Dendritic cell treated with granulocyte-macrophage colony-stimulating factor and Interleukin-4, amounts not matched to agents 40 ng/mL and 50 ng/mL, for 4 days (primary cell): ENCODE data around the gene NR4A2.
A peak's percentile ranks its signal among the peaks of the same experiment; 100 is the strongest.

Experiments
- H3K27ac Mint-ChIP-seq: one replicate; pipeline ENCODE4 v1.8.0; 2022; ENCODE audit warnings: mild to moderate bottlenecking, mixed read lengths
- H3K27me3 Mint-ChIP-seq: one replicate; pipeline ENCODE4 v1.8.0; 2022; ENCODE audit warnings: mild to moderate bottlenecking, mixed read lengths
- H3K36me3 Mint-ChIP-seq: one replicate; pipeline ENCODE4 v1.8.0; 2022; ENCODE audit warnings: low read depth, mixed read lengths
- H3K4me1 Mint-ChIP-seq: one replicate; pipeline ENCODE4 v1.8.0; 2022; ENCODE audit warnings: low read depth, mixed read lengths
- H3K4me3 Mint-ChIP-seq: one replicate; pipeline ENCODE4 v1.8.0; 2022; ENCODE audit warnings: mild to moderate bottlenecking, moderate library complexity, mixed read lengths
- H3K9me3 Mint-ChIP-seq: one replicate; pipeline ENCODE4 v1.8.0; 2022; ENCODE audit warnings: mixed read lengths
- intact Hi-C: fragments of 100-400 bp; cut with micrococcal nuclease; formaldehyde crosslinking; loops from one replicate; pipeline ENCODE4 v1.15.0; 2022

NR4A2 gene

DNA sequence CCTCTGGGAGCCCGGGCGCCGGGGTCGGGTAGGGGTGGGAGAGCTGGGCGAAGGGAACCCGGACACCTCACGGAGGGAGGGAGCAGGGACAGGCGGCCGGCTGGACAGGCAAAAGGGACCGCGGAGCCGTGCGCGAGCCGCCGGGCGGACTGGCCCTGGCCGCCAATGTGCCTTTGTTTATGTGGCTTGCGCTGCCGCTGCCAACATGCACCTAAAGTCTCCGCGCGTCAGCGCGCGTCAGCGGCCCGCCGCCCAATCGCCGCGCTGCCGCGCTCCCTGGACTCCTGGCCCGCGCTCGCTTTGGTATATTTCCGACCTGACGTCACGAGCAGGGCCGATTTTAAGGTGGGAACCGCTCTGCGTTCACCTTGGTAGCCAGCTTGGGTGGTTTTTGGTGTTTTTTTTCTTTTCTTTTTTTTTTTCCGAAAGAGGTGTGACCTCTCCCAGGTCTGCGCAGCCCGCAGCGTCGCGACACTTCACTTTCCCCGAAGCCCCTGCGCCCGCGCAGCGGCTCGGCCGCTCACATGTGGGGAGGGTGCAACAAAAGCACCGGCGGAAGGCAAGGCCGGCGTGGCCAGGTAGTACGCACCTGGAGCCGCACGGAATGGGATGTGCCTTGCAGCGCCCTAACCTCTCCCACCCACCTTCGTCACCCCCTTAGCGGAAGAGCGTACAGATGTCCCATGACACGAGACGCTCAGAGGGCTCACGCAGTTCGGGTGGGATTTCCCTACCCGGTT, at the start of gene NR4A2:
TSS of gene NR4A2 (minus strand) at position 188 of the 740 bp plus-strand sequence. CDS start 2,535 bp downstream, outside the sequence.
- Mint-ChIP-seq H3K4me3 (peak within 1 kb of the TSS; percentile 94), H3K36me3 (peaks cover 35% of the 10 kb centered on the region), H3K27ac (peak within 1 kb of the TSS; percentile 98), H3K9me3 (no peaks in the 10 kb centered on the region), H3K27me3 (peaks cover 30% of the 10 kb centered on the region), H3K4me1 (peaks cover 66% of the 10 kb centered on the region)
- intact Hi-C loops = no loop called here

DNA sequence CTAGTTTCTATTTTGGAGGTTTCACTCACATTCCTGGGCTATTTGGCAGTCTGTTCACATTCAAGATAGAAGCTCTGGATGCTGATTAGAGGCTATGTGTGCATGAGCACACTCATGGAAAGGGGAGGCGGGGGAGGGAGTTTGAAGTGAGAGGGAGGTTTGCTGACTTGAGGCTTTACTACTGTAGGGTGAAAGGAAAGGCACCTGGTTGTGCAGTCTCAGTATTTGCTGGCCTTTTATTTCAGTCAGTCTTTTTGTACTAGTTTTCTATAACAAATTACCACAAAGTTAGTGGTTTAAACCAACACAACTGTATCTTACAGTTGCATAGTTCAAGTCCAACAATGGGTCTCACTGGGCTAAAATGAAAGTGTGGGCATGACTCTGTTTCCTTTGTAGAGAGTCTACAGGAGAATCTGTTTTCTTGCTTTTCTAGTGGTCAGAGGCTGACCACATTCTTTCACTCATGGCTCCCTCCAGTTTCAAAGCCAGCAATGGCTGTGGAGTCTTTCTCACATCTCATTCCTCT, 47.7 kb upstream of the NR4A2 start:
- Mint-ChIP-seq H3K9me3 (no peaks in the 10 kb centered on the region), H3K4me1 (no peaks in the 10 kb centered on the region), H3K27ac (no peak overlapping the region), H3K27me3 (peaks cover 6% of the 10 kb centered on the region), H3K4me3 (no peak overlapping the region), H3K36me3 (no peaks in the 10 kb centered on the region)
- intact Hi-C loops = no loop called here

DNA sequence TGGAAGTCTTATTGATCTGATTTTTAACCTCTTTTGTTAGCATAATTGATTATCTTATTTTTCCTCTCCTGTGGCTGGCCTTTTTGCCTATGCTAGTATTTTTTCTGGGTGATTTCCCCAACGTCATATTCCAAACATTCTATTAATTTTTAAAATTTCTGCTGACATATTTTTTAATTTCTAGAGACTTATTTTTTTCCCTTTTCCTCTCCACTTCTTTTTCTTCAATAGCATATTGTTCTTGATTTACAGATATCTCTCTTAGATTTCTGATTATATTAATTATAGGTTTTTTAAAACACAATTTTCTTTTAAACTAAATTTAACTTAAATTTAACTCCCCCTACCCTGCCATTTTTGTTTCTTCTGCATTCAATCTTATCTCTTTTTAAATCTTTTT, 47.2 kb upstream of the NR4A2 start:
- Mint-ChIP-seq H3K27ac (no peak overlapping the region), H3K4me1 (no peaks in the 10 kb centered on the region), H3K36me3 (no peaks in the 10 kb centered on the region), H3K9me3 (no peaks in the 10 kb centered on the region), H3K4me3 (no peak overlapping the region), H3K27me3 (peaks cover 6% of the 10 kb centered on the region)
- intact Hi-C loops = no loop called here

DNA sequence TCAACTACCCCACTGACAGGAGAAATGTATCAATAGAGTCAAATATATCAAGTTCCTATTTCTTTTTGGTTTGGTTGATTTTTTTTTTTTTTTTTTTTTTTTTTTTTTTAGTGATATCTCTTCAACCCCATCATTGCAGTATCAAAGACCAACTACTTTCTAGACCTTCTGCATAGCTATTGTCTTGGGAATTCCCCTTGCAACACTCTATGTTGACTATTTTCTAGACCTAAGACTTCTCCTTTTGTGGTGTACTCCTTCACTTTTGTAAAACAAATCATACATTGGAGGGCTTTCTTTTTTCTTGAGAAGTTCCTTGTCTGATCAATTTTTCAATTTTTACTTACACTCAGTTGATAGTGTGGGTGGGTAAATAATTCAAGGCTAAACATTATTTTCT, 46.5 kb upstream of the NR4A2 start:
- intact Hi-C loops = no loop called here
- H3K9me3 Mint-ChIP-seq = no peaks in the 10 kb centered on the region
- H3K27ac Mint-ChIP-seq = no peak overlapping the region
- no peaks in the 10 kb centered on the region for H3K36me3 Mint-ChIP-seq
- peaks cover 7% of the 10 kb centered on the region for H3K27me3 Mint-ChIP-seq
- H3K4me3 Mint-ChIP-seq = no peak overlapping the region
- H3K4me1 Mint-ChIP-seq = no peaks in the 10 kb centered on the region

DNA sequence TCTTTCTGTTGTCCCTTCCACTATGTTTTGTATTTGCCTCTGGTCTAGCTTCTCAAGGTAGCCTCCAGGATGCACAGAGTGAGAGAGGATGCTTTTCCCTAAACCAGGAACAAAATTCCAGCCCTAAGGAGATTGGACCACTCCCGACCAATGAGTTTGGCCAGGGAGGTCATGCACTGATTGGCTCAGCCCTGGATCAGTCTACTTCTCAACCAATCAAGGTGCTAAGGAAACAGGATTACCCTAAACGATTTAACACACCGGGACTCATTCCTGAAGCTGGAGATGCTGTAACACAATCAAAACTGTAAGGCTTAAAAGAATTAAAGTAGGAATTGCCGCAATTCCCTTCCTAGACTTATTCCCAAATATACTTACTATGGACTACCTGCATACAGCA, 34.2 kb upstream of the NR4A2 start:
- intact Hi-C loops = no loop called here
- no peak overlapping the region for H3K27ac Mint-ChIP-seq
- no peaks in the 10 kb centered on the region for H3K9me3 Mint-ChIP-seq
- H3K36me3 Mint-ChIP-seq = no peaks in the 10 kb centered on the region
- no peak overlapping the region for H3K4me3 Mint-ChIP-seq
- H3K4me1 Mint-ChIP-seq = peaks cover 11% of the 10 kb centered on the region
- H3K27me3 Mint-ChIP-seq = peaks cover 4% of the 10 kb centered on the region

DNA sequence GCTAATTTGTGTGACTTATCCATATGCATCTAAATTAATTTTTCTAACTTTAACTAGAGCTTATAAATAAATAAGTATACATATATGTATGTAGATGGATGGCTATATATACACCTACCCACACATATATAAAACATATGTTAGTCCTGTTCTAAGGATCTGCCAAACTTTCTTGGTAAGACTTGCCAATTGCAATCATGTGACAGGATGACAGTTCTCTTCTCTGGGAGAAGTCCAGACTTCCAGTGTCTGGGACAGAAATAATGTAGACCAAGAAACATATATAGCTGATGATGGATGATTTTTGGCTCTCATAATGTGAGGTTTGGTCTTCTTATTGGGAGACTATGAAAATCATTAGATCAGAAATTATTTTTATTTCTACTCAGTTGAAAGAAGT, 30.6 kb upstream of the NR4A2 start:
- Mint-ChIP-seq H3K36me3 (no peaks in the 10 kb centered on the region), H3K4me1 (peaks cover 11% of the 10 kb centered on the region), H3K9me3 (no peaks in the 10 kb centered on the region), H3K27ac (no peak overlapping the region), H3K4me3 (no peak overlapping the region), H3K27me3 (peaks cover 2% of the 10 kb centered on the region)
- intact Hi-C loops = no loop called here

DNA sequence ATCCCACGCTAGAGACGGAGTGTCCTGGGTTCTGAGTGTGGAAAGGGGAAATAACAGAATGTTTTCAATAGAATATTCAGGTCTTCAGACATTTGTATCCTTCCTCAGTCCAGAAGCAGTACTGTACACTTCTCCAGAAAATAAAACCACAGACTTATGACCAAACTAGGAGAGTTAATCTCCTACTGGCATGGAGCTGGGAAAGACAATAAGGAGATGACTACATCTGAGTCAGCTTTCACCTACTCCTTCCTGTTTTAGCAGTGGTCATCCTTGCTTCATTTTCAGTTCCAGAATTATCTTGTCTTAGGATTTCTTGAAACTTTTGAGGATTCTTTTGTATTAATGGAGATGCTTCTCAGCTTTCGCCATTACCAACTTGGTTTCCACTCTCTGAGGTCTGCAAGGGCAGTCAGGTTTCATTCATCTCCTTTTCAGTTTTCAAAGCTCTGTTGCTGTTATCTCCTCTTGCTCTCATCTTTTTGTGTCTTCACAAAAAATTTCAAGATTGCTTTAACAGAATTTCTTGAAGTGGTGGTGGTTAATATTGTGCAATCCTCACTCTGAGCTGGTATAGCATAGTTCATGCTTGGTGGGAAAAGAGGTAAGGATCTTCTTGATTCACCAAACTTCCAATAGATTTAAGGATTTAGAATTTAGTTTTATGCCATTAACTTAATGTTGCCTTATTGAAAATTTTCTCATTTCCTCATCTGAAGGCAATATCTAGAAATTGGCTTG, 23.7 kb upstream of the NR4A2 start:
- Mint-ChIP-seq H3K4me3 (no peak overlapping the region), H3K27ac (peak overlapping the region; percentile 73)
- intact Hi-C loops = loop anchor here (5.0 kb wide), 1 partner anchor 36 kb away; no protein-coding TSS in a partner anchor

DNA sequence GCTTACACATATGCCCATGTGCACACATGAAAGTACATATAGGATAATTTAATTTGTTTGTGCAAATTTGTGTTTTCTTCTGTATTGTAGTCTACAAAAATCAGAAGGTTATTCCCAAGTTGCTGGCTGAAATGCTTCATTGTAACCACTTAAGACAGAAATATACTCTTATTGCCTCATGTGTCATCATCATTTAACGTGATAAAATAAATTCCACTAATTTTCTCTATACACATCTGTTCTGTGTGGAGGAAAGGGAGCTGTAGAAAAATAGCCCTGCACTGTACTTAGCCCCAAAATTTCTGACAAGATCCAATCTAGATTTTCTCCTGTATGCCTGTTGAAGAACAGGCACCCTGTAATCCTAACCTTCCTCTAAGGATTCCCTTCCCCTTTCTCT, 20.4 kb upstream of the NR4A2 start:
- H3K4me3 Mint-ChIP-seq = no peak overlapping the region
- H3K4me1 Mint-ChIP-seq = peaks cover 19% of the 10 kb centered on the region
- intact Hi-C loops = no loop called here
- no peak overlapping the region for H3K27ac Mint-ChIP-seq
- H3K27me3 Mint-ChIP-seq = peaks cover 2% of the 10 kb centered on the region
- H3K9me3 Mint-ChIP-seq = no peaks in the 10 kb centered on the region
- no peaks in the 10 kb centered on the region for H3K36me3 Mint-ChIP-seq

More for the DNA sequence above, 23.7 kb upstream of the NR4A2 start:
- Mint-ChIP-seq H3K36me3 (no peaks in the 10 kb centered on the region), H3K4me1 (peaks cover 15% of the 10 kb centered on the region), H3K27me3 (peaks cover 2% of the 10 kb centered on the region), H3K9me3 (no peaks in the 10 kb centered on the region)

DNA sequence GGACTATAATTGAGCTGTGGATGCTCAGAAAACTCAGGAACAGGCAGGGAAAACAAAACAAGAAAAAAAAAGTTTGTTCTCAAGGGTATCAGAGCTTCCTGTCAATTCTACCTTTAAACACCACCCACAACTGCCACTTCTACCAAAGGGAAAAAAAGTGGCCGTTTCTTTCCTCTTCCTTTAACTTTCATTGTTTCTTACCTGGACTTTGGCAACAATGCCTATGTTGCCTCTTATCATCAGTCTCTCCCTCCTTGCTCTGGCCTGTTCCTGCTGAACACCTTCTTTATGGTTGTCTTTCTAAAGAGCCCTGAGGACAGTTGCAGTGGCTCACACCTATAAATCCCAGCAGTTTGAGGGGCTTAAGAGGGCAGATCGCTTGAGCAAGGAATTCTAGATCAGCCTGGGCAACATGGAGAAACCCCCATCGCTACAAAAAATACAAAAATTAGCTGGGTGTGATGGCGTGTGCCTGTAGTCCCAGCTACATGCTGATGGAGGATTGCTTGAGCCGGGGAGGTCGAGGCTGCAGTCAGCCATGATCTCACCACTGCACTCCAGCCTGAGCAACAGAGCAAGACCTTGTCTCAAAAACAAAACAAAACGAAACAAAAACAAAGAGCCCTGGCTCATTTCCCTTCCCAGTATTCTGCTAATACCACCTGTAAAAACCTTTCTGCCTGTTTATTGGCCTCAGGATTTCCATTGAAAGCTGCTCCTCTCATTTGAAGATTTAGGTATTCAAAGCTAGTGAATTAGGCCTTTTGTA, 18.0 kb upstream of the NR4A2 start:
- Mint-ChIP-seq H3K9me3 (no peaks in the 10 kb centered on the region), H3K27ac (no peak overlapping the region), H3K27me3 (peaks cover 2% of the 10 kb centered on the region)

DNA sequence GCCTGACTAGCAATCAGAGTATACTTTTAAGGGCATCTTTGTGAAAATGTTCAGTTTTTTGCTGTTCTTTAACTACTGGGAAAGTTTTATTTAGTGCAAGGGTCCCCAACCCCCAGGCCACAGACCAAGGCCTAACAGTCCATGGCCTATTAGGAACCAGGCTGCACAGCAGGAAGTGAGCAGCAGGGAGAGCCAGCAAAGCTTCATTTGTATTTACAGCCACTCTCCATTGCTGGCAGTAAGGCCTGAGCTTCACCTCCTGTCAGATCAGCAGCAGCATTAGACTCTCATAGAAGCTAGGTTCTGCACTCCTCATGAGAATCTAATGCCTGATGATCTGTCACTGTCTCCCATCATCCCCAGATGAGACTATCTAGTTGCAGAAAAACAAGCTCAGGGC, 17.1 kb upstream of the NR4A2 start:
- no peaks in the 10 kb centered on the region for H3K36me3 Mint-ChIP-seq
- H3K27me3 Mint-ChIP-seq = peaks cover 2% of the 10 kb centered on the region
- H3K27ac Mint-ChIP-seq = no peak overlapping the region
- H3K9me3 Mint-ChIP-seq = no peaks in the 10 kb centered on the region
- H3K4me1 Mint-ChIP-seq = peaks cover 15% of the 10 kb centered on the region
- no peak overlapping the region for H3K4me3 Mint-ChIP-seq
- intact Hi-C loops = loop anchor here (10.0 kb wide), 1 partner anchor 655 kb away; no protein-coding TSS in a partner anchor

More for the DNA sequence above, 18.0 kb upstream of the NR4A2 start:
- Mint-ChIP-seq H3K36me3 (no peaks in the 10 kb centered on the region), H3K4me1 (peaks cover 15% of the 10 kb centered on the region), H3K4me3 (no peak overlapping the region)
- intact Hi-C loops = no loop called here

DNA sequence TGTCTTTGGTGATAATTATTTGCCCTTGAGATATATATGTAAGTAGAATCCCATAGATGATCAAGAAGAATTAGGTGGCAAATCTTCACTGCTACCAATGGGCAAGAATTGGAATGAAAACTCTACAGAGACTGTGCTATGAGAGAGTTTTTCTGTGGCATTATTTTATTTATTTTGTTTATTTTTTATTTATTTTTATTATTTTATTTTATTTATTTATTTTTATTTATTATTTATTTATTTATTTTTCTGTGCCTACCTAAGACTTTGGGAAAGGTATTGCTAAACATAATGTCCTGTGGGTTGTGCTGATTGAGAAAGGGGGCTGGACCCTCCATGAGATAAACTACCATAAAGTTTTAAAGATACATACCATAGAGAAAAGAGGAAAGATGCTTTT, 16.6 kb upstream of the NR4A2 start:
- no peak overlapping the region for H3K4me3 Mint-ChIP-seq
- no peak overlapping the region for H3K27ac Mint-ChIP-seq

DNA sequence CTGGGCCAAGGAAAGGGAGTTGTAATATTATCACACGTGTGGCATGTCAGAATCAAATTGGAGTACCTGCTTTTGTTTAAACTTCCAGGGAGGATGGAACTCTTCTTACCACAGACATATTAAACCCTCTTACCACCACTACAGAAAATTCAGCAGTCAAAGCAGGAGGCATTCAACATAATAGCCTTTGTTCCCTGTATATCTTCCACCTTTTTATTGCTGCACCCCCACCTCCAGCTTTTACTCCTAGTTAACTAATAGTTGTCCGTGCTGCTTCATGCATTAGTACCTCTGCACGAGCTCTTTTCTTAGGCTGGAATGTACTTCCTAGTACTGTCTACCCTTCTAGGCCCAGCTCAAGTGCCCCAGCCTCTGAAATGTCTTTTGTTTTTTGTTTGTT, 14.9 kb upstream of the NR4A2 start:
- no peak overlapping the region for H3K27ac Mint-ChIP-seq

More for the DNA sequence above, 16.6 kb upstream of the NR4A2 start:
- Mint-ChIP-seq H3K36me3 (no peaks in the 10 kb centered on the region), H3K9me3 (no peaks in the 10 kb centered on the region), H3K27me3 (peaks cover 2% of the 10 kb centered on the region), H3K4me1 (peaks cover 15% of the 10 kb centered on the region)
- intact Hi-C loops = loop anchor here (10.0 kb wide), 1 partner anchor 654 kb away; no protein-coding TSS in a partner anchor

DNA sequence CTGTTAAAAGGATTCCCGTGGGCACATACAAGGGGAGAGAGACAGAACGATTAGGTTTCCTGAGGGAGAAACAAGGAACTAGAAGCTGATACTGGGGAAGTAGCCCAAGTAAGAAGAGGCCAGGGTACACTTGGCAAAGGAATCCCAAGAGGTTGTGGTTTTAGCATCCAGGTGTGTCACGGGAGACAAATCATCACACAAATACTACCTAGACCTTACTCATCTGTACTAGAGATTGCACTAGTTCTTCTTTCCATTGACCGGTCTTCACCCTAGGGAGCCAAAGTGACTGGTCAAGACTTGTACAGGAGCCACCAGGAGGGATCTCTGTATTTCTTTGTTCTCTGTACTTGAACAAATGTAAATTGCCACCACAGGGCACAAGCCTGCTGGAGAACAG, 14.2 kb upstream of the NR4A2 start:
- H3K27ac Mint-ChIP-seq = no peak overlapping the region
- no peak overlapping the region for H3K4me3 Mint-ChIP-seq
- H3K27me3 Mint-ChIP-seq = no peaks in the 10 kb centered on the region
- H3K4me1 Mint-ChIP-seq = peaks cover 10% of the 10 kb centered on the region
- peaks cover 5% of the 10 kb centered on the region for H3K36me3 Mint-ChIP-seq
- intact Hi-C loops = loop anchor here (10.0 kb wide), 1 partner anchor 652 kb away; no protein-coding TSS in a partner anchor
- H3K9me3 Mint-ChIP-seq = no peaks in the 10 kb centered on the region

More for the DNA sequence above, 14.9 kb upstream of the NR4A2 start:
- Mint-ChIP-seq H3K9me3 (no peaks in the 10 kb centered on the region), H3K27me3 (no peaks in the 10 kb centered on the region), H3K4me3 (no peak overlapping the region), H3K4me1 (peaks cover 10% of the 10 kb centered on the region), H3K36me3 (no peaks in the 10 kb centered on the region)
- intact Hi-C loops = loop anchor here (10.0 kb wide), 1 partner anchor 653 kb away; no protein-coding TSS in a partner anchor
